HTR-8/SVneo (cell line): ENCODE measurements around the gene NNT.

Experiments used
- DNase-seq: peaks from one replicate; pipeline ENCODE4 v3.0.0; 2011; ENCODE audit warnings: low spot score, mixed read lengths; ENCODE audit not compliant: insufficient read length
- FAIRE-seq: peaks from 2 replicates; lab custom pipeline; 2011; peaks lifted over from hg19 to GRCh38; lab: Jason Lieb, UNC

The NNT gene

DNA sequence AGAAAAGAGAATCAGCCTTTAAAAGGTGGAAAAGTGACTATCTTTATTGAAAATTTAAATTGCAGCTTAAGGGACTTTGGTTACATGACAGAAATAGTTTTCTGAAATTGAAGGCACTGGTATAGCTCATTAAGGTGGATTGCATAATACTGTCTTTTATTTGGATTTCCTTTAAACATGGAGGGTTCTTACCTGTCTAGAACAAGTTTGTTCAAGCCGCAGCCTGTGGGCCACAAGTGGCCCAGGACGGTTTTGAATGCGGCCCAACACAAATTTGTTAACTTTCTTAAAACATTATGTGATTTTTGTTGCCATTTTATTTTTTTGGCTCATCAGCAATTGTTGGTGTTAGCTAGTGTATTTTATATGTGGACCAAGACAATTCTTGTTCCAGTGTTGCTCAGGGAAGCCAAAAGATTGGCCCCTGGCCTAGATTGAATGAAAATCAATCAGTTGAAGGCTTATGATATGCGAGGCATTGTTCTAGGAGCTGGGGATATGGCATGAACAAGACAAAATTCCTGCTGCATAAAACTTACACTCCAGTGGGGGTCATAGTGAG is 18.0 kb downstream of the NNT start:
- FAIRE-seq (no peak), DNase-seq (no peak)

DNA sequence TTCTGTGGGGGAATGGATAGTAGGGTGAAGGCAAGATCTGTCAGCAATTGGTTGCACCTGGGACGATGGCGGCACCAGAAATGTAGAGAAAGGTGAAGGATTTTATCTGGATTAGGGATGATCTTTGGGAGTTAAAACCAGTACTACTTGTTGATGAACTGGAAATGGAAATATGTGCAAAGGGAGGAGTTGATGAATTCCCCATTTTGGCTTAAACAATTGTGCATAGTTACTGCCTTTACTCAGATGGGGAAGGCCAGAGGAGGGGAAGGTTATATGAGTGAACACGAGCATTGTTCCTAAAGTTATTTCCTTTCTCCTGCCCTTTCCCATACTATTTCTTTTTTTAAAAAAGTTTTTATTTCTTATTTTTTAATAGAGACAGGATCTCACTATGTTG is 19.1 kb downstream of the NNT start:
- FAIRE-seq (no peak), DNase-seq (no peak)

DNA sequence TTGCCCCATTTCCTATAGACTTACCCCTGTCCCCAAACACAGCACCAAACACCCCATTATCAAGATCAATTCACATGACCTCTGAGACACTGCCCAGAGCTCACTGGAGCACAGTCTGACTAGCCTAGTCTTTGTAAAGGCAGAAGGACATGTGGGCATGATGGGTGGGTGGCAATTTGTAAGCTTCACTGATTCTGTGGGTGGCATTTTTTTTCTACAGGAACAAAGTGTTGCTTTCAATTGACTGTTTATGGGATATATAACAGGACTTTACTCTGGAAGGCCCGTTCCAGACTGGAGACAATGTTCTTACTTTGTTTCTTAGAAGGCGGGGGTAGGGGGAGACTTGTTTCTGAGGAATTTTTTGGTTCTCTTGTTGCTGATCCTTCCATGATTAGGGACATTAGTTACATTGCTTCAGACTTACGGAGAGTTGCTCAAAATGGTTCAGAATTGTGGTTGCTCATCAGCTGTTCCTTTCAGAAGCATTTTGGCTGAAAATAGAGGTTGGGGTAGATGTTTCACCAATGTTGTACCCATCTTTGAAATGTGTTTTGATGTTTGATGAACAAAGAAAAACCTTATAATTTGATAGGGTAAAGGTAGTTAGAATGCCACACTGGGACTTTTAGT is 20.2 kb downstream of the NNT start:
- peak; percentile 64 for FAIRE-seq
- no peak for DNase-seq

DNA sequence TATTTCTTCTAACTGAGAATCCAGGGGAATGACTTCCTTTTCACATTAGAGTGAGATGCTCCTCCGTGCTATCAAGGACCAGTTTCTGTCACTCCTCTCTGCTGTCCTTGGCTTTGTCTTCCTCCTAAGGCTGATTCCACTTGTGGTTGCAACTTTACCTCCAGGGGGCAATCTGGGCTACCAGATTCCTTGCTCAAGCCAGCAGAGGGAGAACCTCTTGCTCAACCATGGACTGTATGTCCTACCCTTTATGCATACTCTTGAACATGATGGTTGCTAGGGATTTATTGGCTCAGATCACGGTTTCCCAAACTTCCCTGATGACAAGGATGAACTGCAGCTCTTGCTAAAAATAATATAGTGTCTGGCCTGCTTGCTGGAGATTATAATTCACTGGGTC is 24.0 kb downstream of the NNT start:
- FAIRE-seq (peak; percentile 55), DNase-seq (peak; percentile 68)

DNA sequence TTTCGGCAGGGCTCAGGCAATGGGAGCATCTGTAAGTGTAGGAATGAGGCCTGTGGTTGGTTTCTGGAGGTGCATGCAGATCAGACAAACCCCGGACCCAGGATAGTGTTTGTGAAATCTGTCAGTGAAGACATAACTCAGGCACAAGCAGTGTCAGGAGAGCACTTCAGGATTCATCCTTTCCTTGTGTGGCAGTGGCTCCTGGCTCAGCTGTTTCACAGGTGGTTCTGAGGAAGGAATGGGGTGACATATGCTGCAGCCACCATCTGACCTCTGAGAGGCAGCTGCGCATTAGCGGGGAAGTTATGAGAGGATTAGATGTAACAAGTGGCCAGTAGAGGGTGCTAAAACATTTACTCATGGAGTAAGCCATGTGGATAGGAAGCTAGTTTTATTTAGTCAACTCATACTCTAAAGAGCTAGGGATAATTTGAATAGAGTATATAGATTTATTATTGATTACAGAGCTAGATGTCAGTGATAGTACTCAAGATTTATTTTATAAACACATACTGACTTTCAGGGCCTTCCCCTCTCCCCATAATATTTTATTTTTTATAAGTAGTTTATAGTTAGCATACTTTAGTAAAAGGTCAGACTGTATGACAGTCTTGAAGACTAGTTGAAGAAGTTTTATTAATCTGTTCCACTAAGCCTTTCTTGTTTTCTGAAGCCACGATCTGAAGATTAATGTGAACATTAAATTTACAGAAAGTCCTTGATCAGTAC is 28.4 kb downstream of the NNT start:
- DNase-seq (peak; percentile 71), FAIRE-seq (peak; percentile 77)

DNA sequence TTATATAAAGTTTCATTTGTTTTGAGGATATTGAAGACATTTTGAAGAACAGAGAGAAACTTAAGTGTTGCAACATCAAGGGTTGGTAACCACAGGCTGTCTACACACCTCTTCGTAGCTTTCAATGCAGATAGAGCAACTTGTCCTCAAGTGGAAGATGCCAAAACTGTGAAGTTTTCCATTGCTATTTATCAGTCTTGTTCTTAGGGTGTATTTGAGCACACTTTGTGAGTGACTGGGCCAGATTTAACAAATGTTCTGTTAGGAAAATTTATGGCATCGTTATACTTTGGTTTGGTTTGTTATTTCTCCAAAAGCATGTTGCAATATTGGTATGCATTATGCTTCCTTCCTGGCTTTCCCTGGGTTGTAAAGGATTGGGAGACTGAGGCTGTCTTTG is 31.6 kb downstream of the NNT start:
- no peak for FAIRE-seq
- DNase-seq = no peak

DNA sequence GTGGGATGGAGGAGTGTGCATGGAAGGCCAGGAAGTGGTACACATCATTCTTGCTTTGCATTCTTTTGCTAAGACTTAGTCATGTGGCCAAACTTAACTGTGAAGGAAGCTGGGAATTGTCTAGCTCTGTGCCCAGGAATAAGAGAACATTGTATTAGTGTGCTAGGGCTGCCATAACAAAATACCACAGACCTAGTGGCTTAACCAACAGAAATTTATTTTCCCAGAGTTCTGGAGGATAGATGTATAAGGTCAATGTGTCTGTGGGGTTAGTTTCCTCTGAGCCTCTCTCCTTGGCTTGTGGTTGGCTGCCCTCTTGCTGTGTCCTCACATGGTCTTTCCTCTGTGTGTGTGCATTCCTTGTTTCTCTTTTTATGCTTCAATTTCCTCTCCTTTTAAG is 32.4 kb downstream of the NNT start:
- FAIRE-seq (no peak), DNase-seq (no peak)

DNA sequence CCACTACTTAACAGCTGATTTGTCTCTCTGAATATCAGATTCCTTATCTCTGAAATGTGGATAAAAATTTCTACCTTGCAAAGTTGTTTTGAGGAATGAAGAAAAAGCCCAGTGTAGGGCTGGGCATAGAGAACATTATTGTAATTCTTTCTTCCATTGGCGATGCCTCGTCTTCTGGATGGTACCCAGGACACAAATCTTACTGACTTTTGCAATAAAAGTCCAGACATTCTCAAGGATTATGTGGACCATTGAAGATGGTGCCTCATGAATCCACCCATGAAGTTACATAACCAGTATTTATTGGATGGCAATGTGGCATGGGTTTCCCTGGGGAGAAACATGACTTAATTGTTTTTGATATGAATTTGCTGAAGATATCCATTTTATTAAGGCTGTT is 33.1 kb downstream of the NNT start:
- FAIRE-seq = no peak
- DNase-seq = no peak

DNA sequence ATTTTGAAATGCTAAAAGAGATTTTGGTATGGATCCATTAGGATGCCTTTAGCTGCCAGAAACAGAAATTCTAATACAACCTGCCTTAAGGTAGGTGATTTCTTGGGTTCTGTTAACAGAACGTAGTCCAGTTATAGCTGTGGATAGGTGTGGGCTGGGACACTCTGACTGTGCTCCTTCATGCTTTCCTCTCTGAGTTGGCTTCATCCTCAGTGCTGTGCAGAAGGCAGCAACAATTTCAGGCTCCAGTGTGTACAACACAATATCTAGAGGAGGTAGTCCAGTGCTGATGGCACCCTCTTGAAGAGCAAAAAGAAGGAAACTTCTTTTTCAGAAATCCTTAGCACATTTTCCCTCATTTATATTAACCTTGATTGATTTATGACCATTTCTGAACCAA is 34.4 kb downstream of the NNT start:
- DNase-seq (no peak), FAIRE-seq (peak; percentile 58)

DNA sequence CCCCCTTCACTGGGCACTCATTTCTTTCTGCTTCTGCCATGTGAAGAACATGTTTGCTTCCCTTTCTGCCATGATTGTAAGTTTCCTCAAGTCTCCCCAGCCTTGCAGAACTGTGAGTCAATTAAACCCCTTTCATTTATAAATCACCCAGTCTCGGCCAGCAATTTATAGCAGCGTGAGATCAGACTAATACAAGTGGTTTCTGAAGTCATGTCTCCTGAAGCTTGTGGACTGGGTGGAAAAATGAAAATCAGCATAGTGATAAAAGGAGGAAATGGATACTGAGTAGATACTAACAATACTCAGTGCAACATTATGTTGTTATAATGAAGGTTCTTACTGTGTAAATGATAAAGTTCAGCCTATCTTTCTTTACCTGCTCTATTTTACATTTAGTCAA is 35.1 kb downstream of the NNT start:
- no peak for FAIRE-seq

DNA sequence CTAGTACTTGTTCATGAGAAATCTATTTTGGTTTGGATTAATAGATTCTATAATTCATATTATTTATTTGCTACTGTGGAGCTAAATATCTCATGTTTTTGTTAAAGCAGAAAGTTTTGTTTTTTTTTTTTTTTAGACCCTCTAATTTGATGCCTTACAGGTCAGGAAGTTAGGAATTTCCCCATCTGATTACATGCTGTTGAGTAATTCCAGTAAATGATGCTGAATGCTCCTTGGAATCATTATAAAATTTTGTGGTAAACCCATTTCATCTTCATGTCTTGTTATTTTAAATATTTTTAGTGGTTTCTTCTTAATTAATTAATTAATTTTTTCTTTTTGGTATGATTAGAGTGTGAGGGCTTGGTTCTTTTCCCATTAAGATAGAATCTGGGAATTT is 35.6 kb downstream of the NNT start:
- no peak for FAIRE-seq
- no peak for DNase-seq

More for the DNA sequence above, 35.1 kb downstream of the NNT start:
- DNase-seq = no peak

DNA sequence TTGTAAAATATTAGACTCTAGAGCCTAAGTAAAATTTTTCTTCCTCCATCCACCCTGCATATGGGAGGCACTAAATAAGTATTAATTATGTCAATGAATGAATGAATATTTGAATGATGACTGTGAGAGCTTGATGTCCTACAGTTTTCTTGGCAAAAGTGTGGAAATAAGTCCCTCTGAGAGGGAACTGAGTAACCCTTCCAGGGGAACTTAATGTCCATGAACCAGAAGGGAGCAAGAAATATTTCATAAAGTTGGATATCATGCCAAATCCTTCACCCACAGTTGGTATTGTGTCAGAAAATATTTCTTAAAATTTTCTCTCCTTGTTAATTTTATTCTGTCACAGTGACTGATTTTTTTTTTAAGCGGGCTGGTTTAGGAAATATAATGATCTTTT is 36.6 kb downstream of the NNT start:
- FAIRE-seq (no peak), DNase-seq (no peak)

DNA sequence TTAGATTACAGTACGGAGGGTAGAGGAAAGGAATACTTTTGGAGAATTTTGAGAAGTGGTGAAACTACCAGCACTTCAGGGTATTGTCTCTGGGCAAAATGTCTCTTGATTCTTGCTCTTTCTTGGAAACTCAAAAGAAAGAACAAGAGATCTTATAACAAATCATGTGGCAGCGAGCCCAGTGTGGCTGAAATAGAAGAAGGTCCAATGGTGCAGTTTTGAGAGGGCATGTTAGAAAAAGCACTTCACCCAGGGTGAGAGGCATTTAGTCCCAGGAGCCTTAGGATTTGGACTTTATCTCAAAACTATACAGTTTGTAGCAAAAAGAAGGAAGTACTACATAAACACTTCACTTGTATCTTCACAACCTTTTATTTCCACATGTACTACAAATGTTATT is 39.4 kb downstream of the NNT start:
- FAIRE-seq (no peak), DNase-seq (no peak)

DNA sequence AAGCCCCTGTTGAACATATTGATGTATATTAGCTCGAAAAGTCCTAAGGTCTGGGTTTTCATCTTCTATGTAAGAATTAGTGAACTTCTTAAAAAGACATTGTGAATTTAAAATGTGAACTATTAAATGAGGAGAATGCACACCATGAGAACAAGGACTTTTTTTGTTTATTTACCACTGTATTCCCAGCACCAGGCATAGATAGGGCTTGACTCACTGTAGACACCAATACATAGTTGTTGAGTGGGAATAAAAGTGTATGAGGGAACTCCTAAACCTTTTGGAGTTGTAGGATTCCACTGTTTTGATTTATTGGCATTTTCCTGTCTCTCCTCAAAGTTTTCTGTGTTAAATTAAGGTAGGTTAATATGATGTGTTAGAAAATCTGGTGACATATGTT is 40.3 kb downstream of the NNT start:
- no peak for FAIRE-seq

DNA sequence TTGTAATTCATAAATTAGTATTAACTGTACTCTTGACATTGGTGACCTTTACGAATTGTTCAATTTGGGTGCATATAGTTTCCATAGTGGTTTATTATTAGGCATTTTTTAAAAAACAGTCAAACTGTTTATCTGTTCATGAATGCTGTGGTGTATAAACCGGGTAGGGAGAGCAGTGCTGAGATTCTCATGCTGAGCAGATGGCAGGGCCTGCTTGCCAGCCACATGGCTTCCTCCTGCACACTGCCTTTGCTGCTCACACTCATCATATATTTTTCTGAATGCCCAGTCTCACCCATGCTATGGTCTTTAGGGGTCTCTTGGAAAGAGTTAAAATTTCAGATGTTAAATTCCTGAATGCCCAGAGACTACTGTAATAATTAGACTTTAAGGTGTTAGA is 40.8 kb downstream of the NNT start:
- no peak for FAIRE-seq
- DNase-seq = no peak

More for the DNA sequence above, 40.3 kb downstream of the NNT start:
- no peak for DNase-seq

DNA sequence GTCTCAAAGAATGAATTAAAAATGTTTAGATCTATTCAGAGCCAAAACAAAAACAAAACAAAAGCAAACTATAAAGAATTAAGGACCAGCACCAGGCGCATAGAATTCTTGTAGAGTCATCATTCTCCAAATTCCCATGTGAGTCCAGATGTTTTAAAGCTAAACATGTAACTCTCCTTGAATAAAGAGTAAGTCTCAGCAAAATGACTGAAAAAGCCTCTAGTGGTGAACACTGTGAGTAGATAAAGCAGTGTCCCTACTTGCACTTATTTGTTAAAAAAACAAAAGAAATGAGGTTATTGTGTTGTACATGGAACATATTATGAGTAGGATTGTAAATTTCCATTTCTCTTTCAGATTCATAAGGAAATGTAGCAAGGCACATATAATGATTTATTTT is 44.0 kb downstream of the NNT start:
- FAIRE-seq (no peak), DNase-seq (no peak)

DNA sequence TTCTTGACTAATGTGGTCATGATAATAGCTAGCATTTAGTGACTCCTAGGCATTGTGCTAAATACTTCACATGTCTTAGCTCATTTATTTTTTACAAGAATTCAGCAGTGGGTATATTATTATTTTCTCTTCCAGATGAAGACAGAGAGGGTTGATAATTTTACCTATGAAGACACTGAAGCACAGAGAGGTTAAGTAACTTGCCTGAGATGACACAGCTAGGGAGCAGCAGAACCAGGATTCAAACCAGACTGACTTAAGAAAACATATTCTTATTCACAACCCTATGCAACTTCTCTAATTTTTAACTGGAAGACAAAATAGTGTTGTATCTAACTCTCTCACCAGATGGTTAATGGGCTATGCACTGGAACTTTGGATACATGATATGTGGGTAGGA is 44.8 kb downstream of the NNT start:
- no peak for DNase-seq
- FAIRE-seq = no peak

DNA sequence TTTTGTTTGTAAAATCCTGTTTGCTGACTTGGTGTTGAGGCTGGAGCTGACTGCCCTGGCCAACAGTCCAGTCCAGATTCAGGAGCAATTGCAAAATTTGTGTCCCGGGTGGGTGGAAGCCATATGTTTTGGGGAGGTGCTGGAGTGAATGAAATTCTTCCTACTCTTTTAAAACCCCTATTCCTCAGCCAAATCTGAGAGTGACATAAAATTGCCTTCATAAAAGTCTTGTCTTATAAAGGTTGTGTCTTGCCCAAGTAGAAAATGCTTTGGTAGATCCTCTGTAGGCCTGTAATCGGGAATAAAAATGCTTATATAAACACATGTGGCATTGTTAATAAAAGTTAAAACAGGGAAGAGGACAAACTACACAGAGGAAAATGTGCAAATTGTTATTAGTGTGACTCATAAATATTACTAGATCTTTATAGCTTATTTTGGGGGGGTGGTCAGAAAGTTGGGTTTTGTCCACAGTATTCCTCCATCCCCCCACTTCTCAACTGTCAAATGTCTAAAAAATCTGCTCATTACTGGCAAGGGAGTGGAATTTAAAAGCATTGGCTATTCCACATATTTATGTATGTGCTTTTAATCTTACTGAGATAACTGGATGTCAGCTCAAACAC is 45.6 kb downstream of the NNT start:
- DNase-seq = no peak
- FAIRE-seq = no peak

DNA sequence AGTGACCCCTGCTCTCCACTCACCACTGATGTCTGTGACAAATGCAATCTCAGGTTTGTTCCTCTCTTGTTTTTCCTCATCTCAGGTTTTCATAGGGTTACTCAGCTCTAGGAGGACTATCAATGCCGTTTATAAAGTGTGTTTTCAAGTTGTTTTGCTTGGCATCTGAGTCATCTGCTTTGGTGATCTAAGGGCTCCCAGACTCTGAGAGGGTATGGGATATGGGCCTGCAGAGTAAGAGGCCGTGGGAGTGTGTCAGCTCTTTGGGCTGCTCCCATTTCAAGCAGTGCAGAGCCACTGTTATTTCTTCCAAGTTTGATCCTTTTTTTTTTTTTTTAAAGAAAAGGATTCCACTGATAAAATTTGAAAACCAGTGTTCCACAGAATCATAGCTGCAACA is 46.3 kb downstream of the NNT start:
- FAIRE-seq = no peak
- DNase-seq = no peak

DNA sequence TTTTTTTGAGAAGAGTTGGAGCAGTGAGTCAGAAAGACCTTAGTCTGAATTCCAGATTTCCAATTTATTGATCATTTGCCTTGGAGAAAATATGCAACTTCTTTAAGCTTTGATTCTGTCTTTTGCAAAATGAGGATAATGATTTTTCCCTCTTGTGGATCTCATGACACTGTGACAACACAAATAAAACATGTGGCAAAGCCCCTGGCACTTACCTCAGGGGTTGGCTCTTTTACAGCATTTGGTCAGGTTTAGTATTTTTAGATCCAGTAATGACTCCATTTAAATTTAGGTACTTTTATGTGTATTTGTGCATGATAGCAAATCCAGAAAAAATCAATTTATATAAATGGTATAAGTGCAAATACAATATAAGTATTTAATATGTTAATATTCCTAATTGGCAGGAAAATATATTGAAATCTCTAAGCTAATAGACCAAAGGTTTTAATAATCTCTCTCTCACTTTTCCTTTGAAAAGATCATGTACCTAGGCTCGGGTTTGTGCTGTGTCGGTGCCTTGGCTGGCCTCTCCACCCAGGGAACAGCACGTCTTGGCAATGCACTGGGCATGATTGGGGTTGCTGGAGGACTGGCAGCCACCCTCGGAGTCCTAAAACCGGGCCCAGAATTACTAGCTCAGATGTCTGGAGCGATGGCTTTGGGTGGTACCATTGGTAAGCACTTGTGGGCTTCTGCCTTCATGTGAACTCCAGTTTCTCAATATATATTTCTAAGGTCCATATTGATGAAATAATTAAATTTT is 49.7 kb downstream of the NNT start:
- DNase-seq = no peak
- FAIRE-seq = no peak

DNA sequence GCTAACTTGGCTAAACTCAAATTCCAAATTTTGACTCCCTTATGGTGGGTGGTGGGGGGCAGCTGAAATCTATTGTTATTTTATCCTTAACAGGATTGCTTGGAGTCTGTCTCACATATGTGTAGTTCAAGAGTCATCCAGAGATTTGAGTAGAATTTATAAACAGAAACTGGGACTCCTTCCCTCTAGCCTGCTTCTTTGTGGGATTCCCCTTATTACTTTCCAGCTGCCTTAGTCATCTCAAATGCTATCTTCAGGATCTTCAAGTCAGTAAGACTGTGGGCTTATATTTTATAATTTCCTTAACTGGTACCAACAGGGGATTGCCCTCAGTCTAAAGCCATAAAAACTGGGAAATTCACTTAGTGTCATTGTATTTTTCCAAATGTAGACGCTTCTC is 55.5 kb downstream of the NNT start:
- DNase-seq = no peak

More for the DNA sequence above, 55.5 kb downstream of the NNT start:
- FAIRE-seq = no peak
